Stimulated activated CD8-positive, alpha-beta memory T cell treated with anti-CD3 and anti-CD28 coated beads, Interleukin-4, amount 100 ng/mL, for 48 hours (primary cell): ENCODE data around the gene ZNF436.
A peak's percentile ranks its signal among the peaks of the same experiment; 100 is the strongest.
"Not testable (repeated sequence)": the region's sequence is repeated elsewhere in the genome, so short reads cannot be mapped to it uniquely, and the experiment has no call there.

ENCODE experiments used
- DNase-seq: peaks from one replicate; pipeline ENCODE4 v3.0.0-alpha.2; 2020

ZNF436 gene

GRCh38 chr1:23362218-23362713 lies 7.4 kb downstream of the ZNF436 start:
- DNase-seq = no peak

DNA sequence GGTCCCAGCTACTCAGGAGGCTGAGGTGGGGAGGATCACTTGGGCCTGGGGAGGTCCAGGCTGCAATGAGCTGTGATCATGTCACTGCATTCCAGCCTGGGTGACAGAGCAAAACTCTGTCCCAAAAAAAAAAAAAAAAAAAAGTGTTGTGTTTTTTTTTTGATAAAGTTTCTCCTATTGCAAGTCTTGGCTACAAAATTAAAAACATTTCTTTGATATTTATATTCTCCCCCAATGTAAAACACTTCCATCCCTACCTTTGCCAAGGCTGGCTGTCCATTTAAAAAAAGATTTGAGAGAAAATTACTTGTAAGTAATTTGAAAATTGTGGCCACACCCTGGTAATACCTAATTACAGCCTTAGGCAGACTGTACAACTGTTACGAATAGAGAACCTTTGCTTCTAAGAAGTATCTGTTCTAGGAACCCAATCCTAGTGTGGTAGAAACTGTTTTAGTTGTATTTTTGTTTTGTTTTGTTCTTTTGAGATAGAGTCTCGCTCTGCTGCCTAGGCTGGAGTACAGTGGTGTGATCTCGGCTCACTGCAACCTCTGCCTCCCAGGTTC lies 11.2 kb downstream of the ZNF436 start:
- DNase-seq = no peak

GRCh38 chr1:23357138-23357908 lies 12.3 kb downstream of the ZNF436 start:
- no peak for DNase-seq

DNA sequence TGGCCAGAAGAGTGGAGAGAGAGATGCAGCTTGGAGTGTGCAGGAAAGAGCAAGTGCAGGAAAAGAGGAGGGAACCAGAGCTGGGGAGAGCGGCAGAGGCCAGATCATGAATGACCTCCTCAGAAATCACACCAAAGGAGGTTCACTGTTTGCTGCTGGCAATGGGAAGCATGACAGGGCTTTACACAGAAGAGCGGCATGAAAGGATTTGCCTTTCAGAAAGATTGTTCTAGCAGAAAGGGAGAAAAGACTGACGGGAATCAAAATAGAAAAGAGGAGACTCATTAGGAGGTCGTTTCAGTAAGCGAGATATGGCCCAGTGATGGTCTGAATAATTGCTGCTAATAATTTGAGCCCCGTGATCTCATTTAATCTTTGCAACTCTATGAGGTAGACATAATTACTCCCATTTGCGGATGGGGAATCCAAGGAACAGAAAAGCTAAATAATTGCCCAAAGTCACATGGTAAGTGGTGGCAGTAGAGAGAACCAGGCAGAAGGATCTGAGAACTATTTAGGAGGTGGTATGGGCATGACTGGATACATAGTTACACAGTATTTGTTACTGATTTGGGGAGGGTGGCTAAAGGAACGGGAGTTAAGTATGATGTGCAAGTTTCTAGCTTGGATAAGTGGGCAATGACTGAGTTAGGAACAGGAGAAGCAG lies 13.0 kb downstream of the ZNF436 start:
- no peak for DNase-seq

DNA sequence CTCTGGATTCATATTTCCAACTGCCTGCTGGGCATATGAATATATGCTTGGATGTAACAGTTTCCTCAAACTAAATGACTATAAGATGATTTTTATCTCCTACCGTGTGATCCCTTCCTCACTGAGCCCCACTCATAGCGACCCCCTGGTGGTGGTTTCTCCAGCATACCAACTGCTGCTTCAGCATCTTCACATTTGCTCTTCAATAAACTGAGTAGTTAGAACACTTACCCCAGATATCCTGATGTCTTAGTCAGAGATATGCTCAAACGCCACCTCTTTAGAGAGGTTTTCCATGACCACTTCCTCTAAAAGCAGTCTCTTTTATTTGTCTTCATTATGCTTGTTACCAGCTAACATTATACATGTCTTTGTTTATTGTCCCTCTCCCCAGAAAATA lies 15.4 kb downstream of the ZNF436 start:
- no peak for DNase-seq

DNA sequence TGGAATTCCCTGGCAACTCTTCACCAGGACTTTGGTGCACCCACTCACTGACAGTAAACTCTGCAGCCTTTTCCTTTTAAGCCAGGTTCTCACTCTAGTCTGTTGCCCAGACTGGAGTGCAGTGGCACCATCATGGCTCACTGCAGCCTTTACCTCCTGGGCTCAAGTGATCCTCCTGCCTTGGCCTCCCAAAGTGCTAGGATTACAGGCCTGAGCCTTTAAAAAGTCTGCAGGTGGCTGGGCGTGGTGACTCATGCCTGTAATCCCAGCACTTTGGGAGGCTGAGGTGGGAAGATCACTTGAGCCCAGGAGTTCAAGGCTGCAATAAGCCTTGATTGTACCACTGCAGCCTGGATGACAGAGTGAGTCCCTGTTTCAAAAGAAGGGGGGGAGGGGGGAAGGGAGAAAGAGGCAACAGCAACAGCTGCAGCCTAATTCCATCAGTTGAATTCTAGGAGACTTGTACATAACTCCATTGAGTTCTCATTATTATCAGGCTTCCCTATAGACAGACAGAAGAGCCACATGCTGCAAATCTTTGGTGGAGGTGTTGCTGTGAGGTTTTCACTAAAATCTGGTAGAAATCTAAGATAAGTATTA lies 17.4 kb downstream of the ZNF436 start:
- DNase-seq = no peak

DNA sequence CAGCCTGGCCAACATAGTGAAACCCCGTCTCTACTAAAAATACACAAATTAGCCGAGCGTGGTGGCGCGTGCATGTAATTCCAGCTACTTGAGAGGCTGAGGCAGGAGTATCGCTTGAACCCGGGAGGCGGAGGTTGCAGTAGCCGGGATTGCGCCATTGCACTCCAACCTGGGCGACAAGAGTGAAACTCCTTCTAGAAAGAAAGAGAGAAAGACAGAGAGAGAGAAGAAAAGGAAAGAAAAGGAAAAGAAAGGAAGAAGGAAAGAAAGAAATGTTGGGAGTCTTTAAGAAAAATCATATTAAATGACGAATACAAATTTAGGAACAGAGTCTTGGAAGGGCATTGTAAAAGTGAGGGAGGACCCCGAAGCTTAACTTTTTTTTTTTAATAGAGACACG lies 23.7 kb downstream of the ZNF436 start:
- DNase-seq = no peak

GRCh38 chr1:23344987-23345472 lies 24.6 kb downstream of the ZNF436 start:
- DNase-seq = no peak

GRCh38 chr1:23344111-23344986 lies 25.3 kb downstream of the ZNF436 start, which contains the start of gene HNRNPR:
TSS of gene HNRNPR (minus strand) at chr1:23344284. CDS start at chr1:23341008, 3,276 bp downstream.
- peak; percentile 99 for DNase-seq

DNA sequence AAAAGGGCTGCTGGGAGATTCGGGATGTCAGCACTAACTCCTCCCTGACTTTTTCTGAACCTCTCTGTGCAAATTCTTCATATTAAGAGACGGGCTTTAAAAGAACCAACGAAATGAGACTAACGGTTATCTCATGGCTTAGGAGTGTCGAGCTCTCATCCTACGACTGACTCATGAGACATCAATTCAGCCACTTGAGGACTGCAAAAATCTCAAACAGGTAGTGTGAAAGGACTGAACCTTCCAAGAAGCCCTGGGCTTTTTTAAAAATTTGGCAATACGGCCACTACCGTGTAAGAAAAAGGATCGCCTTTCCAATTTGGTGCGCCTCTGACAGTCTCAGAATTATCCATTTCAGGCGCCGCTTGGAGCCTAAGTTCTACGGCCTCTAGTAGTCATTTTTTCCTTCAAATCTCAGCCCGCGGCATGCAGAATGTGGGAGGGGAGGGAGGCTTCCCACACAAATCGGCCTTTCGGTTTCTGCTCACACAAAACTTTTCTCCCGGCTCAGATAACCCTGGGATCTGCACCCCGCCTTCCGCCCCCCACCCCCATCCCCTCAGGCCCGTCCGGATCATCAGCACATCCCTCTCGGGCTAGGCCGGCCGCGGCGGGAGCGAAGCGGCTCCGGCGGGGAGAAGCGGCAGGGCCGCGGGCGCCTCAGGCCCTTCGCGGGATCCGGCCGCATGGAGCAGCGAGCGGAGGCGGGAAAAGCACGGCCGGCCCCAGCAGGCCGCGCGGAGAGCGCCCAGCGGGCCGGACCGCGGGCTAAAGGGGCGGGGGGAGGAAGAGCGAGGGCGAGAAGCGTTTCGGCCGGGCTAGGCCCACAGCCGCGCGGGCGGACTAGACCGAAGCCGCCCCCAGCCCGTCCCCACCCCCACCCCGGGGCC lies 26.2 kb downstream of the ZNF436 start:
- peak; percentile 72 for DNase-seq

GRCh38 chr1:23341931-23342692 lies 27.5 kb downstream of the ZNF436 start:
- DNase-seq = no peak

GRCh38 chr1:23339632-23340031 lies 30.0 kb downstream of the ZNF436 start:
- DNase-seq = no peak

- DNase-seq = no peak
Measured at GRCh38 chr1:23337869-23338268, 31.8 kb downstream of the ZNF436 start.

DNA sequence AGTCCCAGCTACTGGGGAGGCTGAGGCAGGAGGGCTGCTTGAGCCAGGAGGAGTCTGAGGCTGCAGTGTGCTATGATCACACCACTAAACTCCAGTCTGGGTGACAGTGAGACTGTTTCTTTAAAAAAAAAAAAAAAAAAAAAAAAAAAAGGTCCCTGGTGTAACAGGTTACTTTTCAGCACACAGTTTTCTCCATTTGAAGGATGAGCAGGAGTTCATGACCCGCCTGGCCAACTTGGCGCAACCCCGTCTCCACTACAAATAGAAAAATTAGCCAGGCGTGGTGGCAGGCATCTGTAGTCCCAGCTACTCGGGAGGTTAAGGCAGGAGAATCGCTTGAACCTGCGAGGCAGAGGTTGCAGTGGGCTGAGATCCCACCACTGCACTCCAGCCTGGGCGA lies 37.9 kb downstream of the ZNF436 start:
- DNase-seq = no peak

GRCh38 chr1:23330846-23331245 lies 38.8 kb downstream of the ZNF436 start:
- no peak for DNase-seq

- no peak for DNase-seq
Measured at GRCh38 chr1:23325393-23325792, 44.2 kb downstream of the ZNF436 start.

GRCh38 chr1:23322770-23323169 lies 46.9 kb downstream of the ZNF436 start:
- no peak for DNase-seq

DNA sequence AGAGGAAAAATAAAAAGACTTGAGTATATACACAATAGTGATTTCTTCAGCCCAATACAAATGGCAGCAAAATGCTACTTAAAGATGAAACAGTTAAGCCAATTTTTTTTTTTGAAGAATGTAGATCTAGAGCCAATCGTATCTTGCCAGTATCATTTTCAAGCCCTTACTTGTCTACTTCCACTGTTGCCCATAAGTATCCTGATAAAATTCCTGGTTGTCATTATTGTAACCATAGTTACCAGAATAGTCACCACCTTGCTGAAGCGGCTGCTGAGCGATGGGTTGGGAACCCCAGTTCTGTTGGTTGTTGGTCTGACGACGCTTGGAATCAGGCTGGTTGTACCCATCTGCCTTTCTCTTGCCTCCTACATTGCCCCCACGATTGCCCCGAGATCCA lies 59.4 kb downstream of the ZNF436 start:
- DNase-seq = not testable (repeated sequence)
